H1 (cell line): ENCODE data around the gene KCNQ2. TPM values are rescaled to one million over a fixed set of nuclear protein-coding genes. Genes with fewer than 3 reads are reported as not detected.

Experiments
- FOSL1 ChIP-seq: IDR thresholded peaks from 2 replicates; pipeline ENCODE4 v1.6.1; 2011; ENCODE audit warnings: mild to moderate bottlenecking, low read depth, low read length, moderate library complexity; ENCODE audit not compliant: insufficient read depth
- TBP ChIP-seq: IDR thresholded peaks from 2 replicates; pipeline ENCODE4 v1.6.1; 2011; ENCODE audit warnings: low read depth, low read length, improper control_type of control experiment
- polyA plus RNA-seq, 7 experiments: library from polyadenylated mRNA; depleted of rRNA in 3 of 7; stranded (reverse) in 5 of 7; unstranded in 2 of 7; fragments of >200 nt in 5 of 7; fragments of 200-250 nt in 2 of 7; gene quantifications; 1 replicate in 5 of 7; 2 replicates in 1 of 7; 4 replicates in 1 of 7; pipeline versions ENCODE4 v1.2.1 to v1.2.3, GENCODE V29; 2011 to 2013; ENCODE audit warnings: missing spikeins in 2 of 7, mixed read lengths in 2 of 7
- total RNA-seq: library from RNA; stranded (reverse); fragmentation: NEBNext Ultra II Directional; extraction: Animal tissue kit (Norgen Biotek cat#: 25700); gene quantifications from 2 replicates; pipeline ENCODE4 v1.2.1, GENCODE V29; 2021

Gene KCNQ2
- total and polyA plus RNA-seq, 2 of the 8 experiments (the other 6 are each of a cell fraction or from before 2014, with no cell fraction given) = 82.6 to 243 TPM

DNA sequence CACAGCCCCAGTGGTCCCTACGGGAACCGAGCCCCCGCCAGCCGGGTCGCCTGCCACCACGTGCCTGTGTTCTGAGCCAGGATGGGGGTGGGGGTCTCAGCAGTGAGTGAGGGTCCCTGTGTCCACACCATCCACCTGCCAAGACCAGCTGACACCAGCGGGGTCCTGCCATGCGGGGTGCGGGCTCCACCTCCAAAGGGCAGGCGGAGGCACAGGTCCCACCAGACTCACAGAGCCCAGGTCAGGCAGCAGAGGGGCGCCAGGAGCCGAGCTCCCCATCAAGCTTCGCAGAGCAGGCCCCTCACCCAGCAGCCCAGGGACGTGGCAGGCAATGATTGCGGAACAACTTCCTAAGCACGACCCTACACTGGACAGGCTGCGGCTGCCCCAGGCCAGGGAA lies 50.5 kb downstream of the KCNQ2 start (continued):
- TF ChIP-seq FOSL1 (no peak), TBP (no peak)
